WTC11 (cell line): Measurements from ENCODE around the gene PITPNC1.

Experiments
- CTCF ChIP-seq: fragments of 200-600 bp; IDR thresholded peaks from 2 replicates; pipeline ENCODE4 v1.8.0; 2022; ENCODE audit warnings: antibody characterized with exemption
- TF ChIP-seq, protein P1 (sequence below): sonication (generic); formaldehyde crosslinking; IDR thresholded peaks from 2 replicates; pipeline ENCODE4 v1.8.0; 2022; ENCODE audit warnings: mild to moderate bottlenecking, missing genetic modification reagents

DNA sequence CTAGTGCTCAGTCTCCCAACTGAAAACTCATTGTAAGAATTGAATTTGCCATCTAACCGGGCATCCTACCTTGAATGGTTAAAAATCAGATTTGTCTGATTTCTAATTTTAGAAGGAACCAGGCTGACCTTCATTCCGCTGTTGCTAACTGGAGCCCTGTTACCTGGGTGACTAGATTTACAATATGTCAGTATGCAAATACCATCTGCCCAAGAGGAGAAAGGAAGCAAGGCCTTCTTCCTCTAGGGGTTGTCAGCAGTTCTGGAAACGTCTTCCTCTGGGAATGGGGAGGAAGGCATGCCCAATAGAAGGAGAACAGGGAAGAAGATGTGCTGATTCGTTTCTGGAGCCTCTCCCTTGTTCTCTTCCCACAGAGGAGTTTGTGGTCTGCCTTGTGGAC lies 137.9 kb downstream of the PITPNC1 start:
- no peak for TF ChIP-seq CTCF
- TF ChIP-seq, protein P1, sequence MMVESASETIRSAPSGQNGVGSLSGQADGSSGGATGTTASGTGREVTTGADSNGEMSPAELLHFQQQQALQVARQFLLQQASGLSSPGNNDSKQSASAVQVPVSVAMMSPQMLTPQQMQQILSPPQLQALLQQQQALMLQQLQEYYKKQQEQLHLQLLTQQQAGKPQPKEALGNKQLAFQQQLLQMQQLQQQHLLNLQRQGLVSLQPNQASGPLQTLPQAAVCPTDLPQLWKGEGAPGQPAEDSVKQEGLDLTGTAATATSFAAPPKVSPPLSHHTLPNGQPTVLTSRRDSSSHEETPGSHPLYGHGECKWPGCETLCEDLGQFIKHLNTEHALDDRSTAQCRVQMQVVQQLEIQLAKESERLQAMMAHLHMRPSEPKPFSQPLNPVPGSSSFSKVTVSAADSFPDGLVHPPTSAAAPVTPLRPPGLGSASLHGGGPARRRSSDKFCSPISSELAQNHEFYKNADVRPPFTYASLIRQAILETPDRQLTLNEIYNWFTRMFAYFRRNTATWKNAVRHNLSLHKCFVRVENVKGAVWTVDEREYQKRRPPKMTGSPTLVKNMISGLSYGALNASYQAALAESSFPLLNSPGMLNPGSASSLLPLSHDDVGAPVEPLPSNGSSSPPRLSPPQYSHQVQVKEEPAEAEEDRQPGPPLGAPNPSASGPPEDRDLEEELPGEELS (CRISPR knock-in tag), result no peak
